Panc1 (cell line): Measurements from ENCODE around the gene MARCHF7.
A peak's percentile ranks its signal among the peaks of the same experiment; 100 is the strongest.

Source experiments
- TF ChIP-seq, protein P1 (sequence below): fragments of 450-650 bp; IDR thresholded peaks from 2 replicates; pipeline ENCODE4 v1.5.1; 2017; ENCODE audit warnings: mild to moderate bottlenecking
- TF ChIP-seq, protein P2 (sequence below), 2 experiments: IDR thresholded peaks; 2 replicates each; pipeline ENCODE4 v1.6.1; 2011 to 2012; ENCODE audit warnings: low read depth in 2 of 2, control low read depth in 1 of 2, low read length in 1 of 2, mild to moderate bottlenecking in 1 of 2, moderate library complexity in 1 of 2; ENCODE audit not compliant: insufficient read depth in 1 of 2

DNA sequence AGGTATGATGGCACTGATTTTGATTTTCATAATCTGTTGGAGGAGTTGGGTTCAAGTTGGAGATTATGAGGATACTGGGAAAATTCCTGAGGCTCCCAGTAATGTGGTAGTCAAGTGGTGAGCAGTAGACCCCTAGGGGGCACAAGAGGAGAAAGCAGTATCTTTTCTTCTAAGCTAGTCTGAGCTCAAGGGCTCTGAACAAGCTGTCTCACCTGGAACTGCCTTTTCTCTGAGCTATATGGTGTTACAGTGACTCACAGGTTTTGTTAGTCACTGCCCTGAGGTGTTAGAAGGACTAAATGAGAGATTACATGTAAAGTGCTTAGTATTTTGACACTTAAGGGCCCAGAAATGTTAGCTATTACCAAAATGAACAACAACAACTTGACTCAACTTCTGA, 43.5 kb downstream of the MARCHF7 start:
- TF ChIP-seq, protein P1, sequence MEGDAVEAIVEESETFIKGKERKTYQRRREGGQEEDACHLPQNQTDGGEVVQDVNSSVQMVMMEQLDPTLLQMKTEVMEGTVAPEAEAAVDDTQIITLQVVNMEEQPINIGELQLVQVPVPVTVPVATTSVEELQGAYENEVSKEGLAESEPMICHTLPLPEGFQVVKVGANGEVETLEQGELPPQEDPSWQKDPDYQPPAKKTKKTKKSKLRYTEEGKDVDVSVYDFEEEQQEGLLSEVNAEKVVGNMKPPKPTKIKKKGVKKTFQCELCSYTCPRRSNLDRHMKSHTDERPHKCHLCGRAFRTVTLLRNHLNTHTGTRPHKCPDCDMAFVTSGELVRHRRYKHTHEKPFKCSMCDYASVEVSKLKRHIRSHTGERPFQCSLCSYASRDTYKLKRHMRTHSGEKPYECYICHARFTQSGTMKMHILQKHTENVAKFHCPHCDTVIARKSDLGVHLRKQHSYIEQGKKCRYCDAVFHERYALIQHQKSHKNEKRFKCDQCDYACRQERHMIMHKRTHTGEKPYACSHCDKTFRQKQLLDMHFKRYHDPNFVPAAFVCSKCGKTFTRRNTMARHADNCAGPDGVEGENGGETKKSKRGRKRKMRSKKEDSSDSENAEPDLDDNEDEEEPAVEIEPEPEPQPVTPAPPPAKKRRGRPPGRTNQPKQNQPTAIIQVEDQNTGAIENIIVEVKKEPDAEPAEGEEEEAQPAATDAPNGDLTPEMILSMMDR, result peak; percentile 61
- TF ChIP-seq, protein P2, sequence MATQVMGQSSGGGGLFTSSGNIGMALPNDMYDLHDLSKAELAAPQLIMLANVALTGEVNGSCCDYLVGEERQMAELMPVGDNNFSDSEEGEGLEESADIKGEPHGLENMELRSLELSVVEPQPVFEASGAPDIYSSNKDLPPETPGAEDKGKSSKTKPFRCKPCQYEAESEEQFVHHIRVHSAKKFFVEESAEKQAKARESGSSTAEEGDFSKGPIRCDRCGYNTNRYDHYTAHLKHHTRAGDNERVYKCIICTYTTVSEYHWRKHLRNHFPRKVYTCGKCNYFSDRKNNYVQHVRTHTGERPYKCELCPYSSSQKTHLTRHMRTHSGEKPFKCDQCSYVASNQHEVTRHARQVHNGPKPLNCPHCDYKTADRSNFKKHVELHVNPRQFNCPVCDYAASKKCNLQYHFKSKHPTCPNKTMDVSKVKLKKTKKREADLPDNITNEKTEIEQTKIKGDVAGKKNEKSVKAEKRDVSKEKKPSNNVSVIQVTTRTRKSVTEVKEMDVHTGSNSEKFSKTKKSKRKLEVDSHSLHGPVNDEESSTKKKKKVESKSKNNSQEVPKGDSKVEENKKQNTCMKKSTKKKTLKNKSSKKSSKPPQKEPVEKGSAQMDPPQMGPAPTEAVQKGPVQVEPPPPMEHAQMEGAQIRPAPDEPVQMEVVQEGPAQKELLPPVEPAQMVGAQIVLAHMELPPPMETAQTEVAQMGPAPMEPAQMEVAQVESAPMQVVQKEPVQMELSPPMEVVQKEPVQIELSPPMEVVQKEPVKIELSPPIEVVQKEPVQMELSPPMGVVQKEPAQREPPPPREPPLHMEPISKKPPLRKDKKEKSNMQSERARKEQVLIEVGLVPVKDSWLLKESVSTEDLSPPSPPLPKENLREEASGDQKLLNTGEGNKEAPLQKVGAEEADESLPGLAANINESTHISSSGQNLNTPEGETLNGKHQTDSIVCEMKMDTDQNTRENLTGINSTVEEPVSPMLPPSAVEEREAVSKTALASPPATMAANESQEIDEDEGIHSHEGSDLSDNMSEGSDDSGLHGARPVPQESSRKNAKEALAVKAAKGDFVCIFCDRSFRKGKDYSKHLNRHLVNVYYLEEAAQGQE (IDR thresholded peaks at IDR 0.05; ENCODE audit: insufficient read depth in 1 of 2, low read depth in 2 of 2, low read length in 1 of 2), result no peak
